HepG2 (cell line): ENCODE results near the gene KRTAP3-3. TPM values are rescaled to one million over a fixed set of nuclear protein-coding genes. Genes with fewer than 3 reads are reported as not detected.

Experiments used
- CCAR2 ChIP-seq: fragments of 200-400 bp; formaldehyde crosslinking; optimal IDR thresholded peaks from 2 replicates; pipeline ENCODE3; 2018; ENCODE audit warnings: low read depth, mild to moderate bottlenecking, low read length, moderate library complexity
- ELF1 ChIP-seq: sonication (generic); formaldehyde crosslinking; IDR thresholded peaks from 2 replicates; pipeline ENCODE4 v1.4.0; 2020; ENCODE audit warnings: missing genetic modification reagents
- GATA4 ChIP-seq: sonication (generic); IDR thresholded peaks from 2 replicates; pipeline ENCODE4 v1.6.1; 2016; ENCODE audit warnings: antibody characterized with exemption, low read depth, borderline replicate concordance
- GPN1 ChIP-seq: sonication (generic); formaldehyde crosslinking; IDR thresholded peaks from 2 replicates; pipeline ENCODE4 v1.5.1; 2020; ENCODE audit warnings: missing genetic modification reagents, borderline replicate concordance
- HMGA1 ChIP-seq: sonication (generic); formaldehyde crosslinking; conservative IDR thresholded peaks from 2 replicates; pipeline ENCODE4 v1.4.0; 2020; ENCODE audit warnings: missing genetic modification reagents
- HOMEZ ChIP-seq: IDR thresholded peaks from 2 replicates; pipeline ENCODE4 v1.6.1; 2016; ENCODE audit warnings: low read depth
- PHF21A ChIP-seq: sonication (generic); formaldehyde crosslinking; IDR thresholded peaks from 2 replicates; pipeline ENCODE4 v1.5.0; 2020; ENCODE audit warnings: mild to moderate bottlenecking, missing genetic modification reagents
- SALL1 ChIP-seq: sonication (generic); formaldehyde crosslinking; IDR thresholded peaks from 2 replicates; pipeline ENCODE4 v1.8.0; 2022; ENCODE audit warnings: mild to moderate bottlenecking, missing genetic modification reagents
- THAP7 ChIP-seq: sonication (generic); formaldehyde crosslinking; IDR thresholded peaks from 2 replicates; pipeline ENCODE4 v1.8.1; 2023; ENCODE audit warnings: mild to moderate bottlenecking, missing genetic modification reagents
- ZBTB1 ChIP-seq: sonication (generic); formaldehyde crosslinking; IDR thresholded peaks from 2 replicates; pipeline ENCODE4 v1.4.0; 2020; ENCODE audit warnings: missing genetic modification reagents, borderline replicate concordance
- ZC3H4 ChIP-seq: sonication (generic); formaldehyde crosslinking; IDR thresholded peaks from 2 replicates; pipeline ENCODE4 v1.4.0; 2020; ENCODE audit warnings: missing genetic modification reagents, borderline replicate concordance
- ZNF335 ChIP-seq: sonication (generic); formaldehyde crosslinking; IDR thresholded peaks from 2 replicates; pipeline ENCODE4 v1.4.0; 2020; ENCODE audit warnings: missing genetic modification reagents
- ZSCAN22 ChIP-seq: sonication (generic); formaldehyde crosslinking; IDR thresholded peaks from 2 replicates; pipeline ENCODE4 v1.4.0; 2020; ENCODE audit warnings: mild to moderate bottlenecking, missing genetic modification reagents
- polyA plus RNA-seq, 8 experiments: library from polyadenylated mRNA; depleted of rRNA in 3 of 8; stranded (reverse) in 7 of 8; unstranded in 1 of 8; fragments of >200 nt; fragmentation: Illumina TruSeq in 4 of 8; extraction: Trizol in 4 of 8; gene quantifications; 2 replicates each; pipeline versions ENCODE4 v1.2.1 to v1.2.3, GENCODE V29; 2011 to 2016; ENCODE audit warnings: low read depth in 4 of 8, missing spikeins in 1 of 8, mixed read lengths in 1 of 8; ENCODE audit not compliant: insufficient read depth in 1 of 8
- total RNA-seq, 5 experiments: library from RNA; depleted of rRNA; stranded (reverse); fragments of >200 nt; fragmentation: Illumina TruSeq; extraction: Trizol; gene quantifications; 2 replicates each; pipeline ENCODE4 v1.2.3, GENCODE V29; 2016; ENCODE audit warnings: low read depth in 1 of 5
- TF ChIP-seq, protein P1 (sequence below): sonication (generic); formaldehyde crosslinking; IDR thresholded peaks from 2 replicates; pipeline ENCODE4 v1.5.1; 2020; ENCODE audit warnings: mild to moderate bottlenecking, missing genetic modification reagents
- TF ChIP-seq, protein P2 (sequence below), 2 experiments: IDR thresholded peaks; 2 replicates each; pipeline ENCODE4 v1.6.1; 2011 to 2012; ENCODE audit warnings: low read length in 2 of 2, borderline replicate concordance in 1 of 2, low read depth in 1 of 2, mild to moderate bottlenecking in 1 of 2, moderate library complexity in 1 of 2
- TF ChIP-seq, protein P3 (sequence below): sonication (generic); formaldehyde crosslinking; IDR thresholded peaks from 2 replicates; pipeline ENCODE4 v1.4.0; 2020; ENCODE audit warnings: missing genetic modification reagents

KRTAP3-3 gene
- total and polyA plus RNA-seq, 2 of the 13 experiments (the other 11 are each of a cell fraction or from before 2014, with no cell fraction given), result not detected

DNA sequence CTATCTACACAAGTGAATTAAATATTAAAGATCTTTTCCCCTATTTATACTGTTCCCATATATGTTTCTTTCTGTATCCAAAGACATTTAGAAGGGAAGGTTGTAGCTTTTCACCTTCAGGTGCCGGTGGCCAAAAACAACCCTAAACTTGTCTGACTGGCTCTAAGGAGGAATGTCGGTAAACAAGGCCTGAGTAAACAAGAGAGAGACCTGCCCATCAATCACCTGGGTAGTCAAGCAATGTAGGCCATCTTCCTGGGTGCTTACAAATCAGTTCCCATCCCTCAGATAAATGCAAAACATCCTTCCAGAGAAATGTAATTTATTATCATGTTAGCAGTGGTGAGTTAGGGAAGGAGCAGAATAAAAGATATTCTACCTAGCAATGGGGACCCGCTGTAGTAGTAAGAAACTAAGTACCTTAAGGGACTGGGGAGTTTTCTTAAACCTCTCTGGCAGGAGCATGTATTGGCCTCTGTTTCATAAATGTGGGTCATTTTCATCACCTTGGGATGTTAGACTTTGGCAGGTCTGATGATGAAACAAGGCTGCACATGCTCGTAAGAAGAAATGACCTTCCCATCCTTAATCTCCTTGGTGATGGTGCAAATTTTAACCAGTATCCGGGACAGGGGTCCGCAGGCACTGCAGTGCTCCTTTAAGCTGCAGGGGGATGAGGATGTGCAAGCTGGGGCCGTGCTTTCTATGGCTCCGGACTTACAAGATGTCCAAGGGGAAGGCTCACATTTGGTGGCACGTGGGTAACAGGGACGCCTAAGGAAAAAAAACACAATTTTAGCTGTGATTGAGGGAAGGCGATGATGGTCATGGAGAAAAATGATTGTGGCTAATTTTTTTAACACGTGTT is 35.6 kb downstream of the KRTAP3-3 start (continued):
- TF ChIP-seq GPN1 (CRISPR knock-in tag) (no peak), ZSCAN22 (CRISPR knock-in tag) (peak; percentile 20; the same call in 1 of the 2 replicates), PHF21A (CRISPR knock-in tag) (peak; percentile 64), HOMEZ (CRISPR knock-in tag) (peak; percentile 90), SALL1 (CRISPR knock-in tag) (peak; percentile 56; the same call in 1 of the 2 replicates), ELF1 (CRISPR knock-in tag) (no peak), GATA4 (no peak; the same call in 1 of the 2 replicates), HMGA1 (no peak), ZNF335 (CRISPR knock-in tag) (no peak; the same call in 1 of the 2 replicates), ZBTB1 (CRISPR knock-in tag) (no peak), CCAR2 (no peak), THAP7 (CRISPR knock-in tag) (no peak), ZC3H4 (CRISPR knock-in tag) (no peak)
- TF ChIP-seq, protein P1, sequence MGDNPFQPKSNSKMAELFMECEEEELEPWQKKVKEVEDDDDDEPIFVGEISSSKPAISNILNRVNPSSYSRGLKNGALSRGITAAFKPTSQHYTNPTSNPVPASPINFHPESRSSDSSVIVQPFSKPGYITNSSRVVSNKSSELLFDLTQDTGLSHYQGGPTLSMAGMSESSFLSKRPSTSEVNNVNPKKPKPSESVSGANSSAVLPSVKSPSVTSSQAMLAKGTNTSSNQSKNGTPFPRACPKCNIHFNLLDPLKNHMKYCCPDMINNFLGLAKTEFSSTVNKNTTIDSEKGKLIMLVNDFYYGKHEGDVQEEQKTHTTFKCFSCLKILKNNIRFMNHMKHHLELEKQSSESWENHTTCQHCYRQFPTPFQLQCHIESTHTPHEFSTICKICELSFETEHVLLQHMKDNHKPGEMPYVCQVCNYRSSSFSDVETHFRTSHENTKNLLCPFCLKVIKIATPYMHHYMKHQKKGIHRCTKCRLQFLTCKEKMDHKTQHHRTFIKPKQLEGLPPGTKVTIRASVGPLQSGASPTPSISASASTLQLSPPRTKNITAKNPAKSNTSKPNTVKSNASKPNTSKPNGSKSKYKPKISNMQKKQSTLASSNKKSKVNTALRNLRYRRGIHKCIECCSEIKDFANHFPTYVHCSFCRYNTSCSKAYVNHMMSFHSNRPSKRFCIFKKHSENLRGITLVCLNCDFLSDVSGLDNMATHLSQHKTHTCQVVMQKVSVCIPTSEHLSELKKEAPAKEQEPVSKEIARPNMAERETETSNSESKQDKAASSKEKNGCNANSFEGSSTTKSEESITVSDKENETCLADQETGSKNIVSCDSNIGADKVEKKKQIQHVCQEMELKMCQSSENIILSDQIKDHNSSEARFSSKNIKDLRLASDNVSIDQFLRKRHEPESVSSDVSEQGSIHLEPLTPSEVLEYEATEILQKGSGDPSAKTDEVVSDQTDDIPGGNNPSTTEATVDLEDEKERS (CRISPR knock-in tag), result peak; percentile 63; the same call in 1 of the 2 replicates
- TF ChIP-seq, protein P2, sequence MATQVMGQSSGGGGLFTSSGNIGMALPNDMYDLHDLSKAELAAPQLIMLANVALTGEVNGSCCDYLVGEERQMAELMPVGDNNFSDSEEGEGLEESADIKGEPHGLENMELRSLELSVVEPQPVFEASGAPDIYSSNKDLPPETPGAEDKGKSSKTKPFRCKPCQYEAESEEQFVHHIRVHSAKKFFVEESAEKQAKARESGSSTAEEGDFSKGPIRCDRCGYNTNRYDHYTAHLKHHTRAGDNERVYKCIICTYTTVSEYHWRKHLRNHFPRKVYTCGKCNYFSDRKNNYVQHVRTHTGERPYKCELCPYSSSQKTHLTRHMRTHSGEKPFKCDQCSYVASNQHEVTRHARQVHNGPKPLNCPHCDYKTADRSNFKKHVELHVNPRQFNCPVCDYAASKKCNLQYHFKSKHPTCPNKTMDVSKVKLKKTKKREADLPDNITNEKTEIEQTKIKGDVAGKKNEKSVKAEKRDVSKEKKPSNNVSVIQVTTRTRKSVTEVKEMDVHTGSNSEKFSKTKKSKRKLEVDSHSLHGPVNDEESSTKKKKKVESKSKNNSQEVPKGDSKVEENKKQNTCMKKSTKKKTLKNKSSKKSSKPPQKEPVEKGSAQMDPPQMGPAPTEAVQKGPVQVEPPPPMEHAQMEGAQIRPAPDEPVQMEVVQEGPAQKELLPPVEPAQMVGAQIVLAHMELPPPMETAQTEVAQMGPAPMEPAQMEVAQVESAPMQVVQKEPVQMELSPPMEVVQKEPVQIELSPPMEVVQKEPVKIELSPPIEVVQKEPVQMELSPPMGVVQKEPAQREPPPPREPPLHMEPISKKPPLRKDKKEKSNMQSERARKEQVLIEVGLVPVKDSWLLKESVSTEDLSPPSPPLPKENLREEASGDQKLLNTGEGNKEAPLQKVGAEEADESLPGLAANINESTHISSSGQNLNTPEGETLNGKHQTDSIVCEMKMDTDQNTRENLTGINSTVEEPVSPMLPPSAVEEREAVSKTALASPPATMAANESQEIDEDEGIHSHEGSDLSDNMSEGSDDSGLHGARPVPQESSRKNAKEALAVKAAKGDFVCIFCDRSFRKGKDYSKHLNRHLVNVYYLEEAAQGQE (IDR thresholded peaks at IDR 0.05; ENCODE audit: borderline replicate concordance in 1 of 2, low read depth in 1 of 2, low read length in 2 of 2), result 0 out of 4 replicates have a peak, but pooled peaks of 1 of the 2 experiments have one; percentile 27
- TF ChIP-seq, protein P3, sequence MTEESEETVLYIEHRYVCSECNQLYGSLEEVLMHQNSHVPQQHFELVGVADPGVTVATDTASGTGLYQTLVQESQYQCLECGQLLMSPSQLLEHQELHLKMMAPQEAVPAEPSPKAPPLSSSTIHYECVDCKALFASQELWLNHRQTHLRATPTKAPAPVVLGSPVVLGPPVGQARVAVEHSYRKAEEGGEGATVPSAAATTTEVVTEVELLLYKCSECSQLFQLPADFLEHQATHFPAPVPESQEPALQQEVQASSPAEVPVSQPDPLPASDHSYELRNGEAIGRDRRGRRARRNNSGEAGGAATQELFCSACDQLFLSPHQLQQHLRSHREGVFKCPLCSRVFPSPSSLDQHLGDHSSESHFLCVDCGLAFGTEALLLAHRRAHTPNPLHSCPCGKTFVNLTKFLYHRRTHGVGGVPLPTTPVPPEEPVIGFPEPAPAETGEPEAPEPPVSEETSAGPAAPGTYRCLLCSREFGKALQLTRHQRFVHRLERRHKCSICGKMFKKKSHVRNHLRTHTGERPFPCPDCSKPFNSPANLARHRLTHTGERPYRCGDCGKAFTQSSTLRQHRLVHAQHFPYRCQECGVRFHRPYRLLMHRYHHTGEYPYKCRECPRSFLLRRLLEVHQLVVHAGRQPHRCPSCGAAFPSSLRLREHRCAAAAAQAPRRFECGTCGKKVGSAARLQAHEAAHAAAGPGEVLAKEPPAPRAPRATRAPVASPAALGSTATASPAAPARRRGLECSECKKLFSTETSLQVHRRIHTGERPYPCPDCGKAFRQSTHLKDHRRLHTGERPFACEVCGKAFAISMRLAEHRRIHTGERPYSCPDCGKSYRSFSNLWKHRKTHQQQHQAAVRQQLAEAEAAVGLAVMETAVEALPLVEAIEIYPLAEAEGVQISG, result no peak
